ENCODE results near the gene BTBD2.

Gene BTBD2

DNA sequence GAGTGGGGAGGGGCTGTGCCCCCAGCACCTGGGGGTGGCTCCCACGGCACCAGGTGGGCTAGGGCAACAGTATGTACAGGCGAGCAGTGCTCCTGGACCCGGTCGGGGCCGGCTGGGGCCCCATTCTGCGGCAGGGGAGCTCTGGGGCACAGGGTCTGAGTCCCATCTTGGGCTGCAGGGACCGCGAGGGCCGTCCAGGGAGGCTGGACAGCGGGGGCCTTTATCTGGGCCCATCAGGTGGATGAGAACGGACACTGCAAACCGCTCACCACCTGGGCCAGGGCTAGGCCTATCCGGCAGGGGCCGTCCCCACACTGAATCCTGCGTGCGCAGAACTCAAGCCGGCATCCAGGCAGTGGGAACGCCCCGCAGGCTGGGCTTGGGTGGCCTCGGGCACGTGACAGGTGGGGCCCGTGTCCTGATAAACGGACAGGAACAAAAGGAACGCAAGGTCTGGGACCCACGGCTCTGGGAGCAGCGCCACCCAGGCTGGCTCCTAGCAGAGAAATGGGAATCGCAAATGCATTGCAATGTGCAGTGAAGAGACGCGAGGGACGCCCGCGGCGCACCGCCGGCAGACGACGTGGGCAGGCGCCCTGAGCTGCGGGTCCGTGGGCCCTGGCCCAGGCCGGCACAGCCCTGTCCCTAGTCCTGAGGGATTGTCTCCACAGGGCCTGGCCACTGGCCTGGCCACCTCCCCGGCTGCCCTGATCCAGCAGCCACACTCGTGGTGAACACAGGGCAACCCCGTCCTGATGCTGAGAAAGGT, 29.7 kb downstream of the BTBD2 start:
- Histone ChIP-seq H3K27ac (ENCODE audit: low read depth, low read length) (no peak overlapping the region), H3K79me2 (ENCODE audit: control insufficient read depth, insufficient read depth, low read length) (no peaks in the 10 kb centered on the region), H2AK5ac (ENCODE audit: low read length) (no peak overlapping the region), H2BK5ac (ENCODE audit: low read length) (no peak overlapping the region), H2BK15ac (replicated peaks; ENCODE audit: low read depth) (no peak overlapping the region), H3K4me3 (ENCODE audit: low read length) (no peak overlapping the region), H3K36me3 (ENCODE audit: control insufficient read depth, insufficient read depth, low read length) (peaks cover 4% of the 10 kb centered on the region), H3K79me1 (ENCODE audit: low read length) (no peaks in the 10 kb centered on the region), H3K4me2 (ENCODE audit: low read length) (no peak overlapping the region), H3K23ac (ENCODE audit: low read length) (no peak overlapping the region), H3K27me3 (ENCODE audit: insufficient read depth, low read length, poor library complexity) (no peaks in the 10 kb centered on the region), H3K56ac (ENCODE audit: low read length) (no peak overlapping the region), H3K4me1 (ENCODE audit: control insufficient read depth, low read depth, low read length) (no peaks in the 10 kb centered on the region), H3K4ac (ENCODE audit: low read depth, low read length) (no peak overlapping the region), H4K8ac (ENCODE audit: low read depth, low read length) (no peak overlapping the region), H2BK120ac (ENCODE audit: low read depth, low read length) (no peak overlapping the region), H3K18ac (ENCODE audit: low read length) (no peak overlapping the region), H3K9ac (ENCODE audit: low read length) (no peak overlapping the region), H4K5ac (ENCODE audit: low read length) (no peak overlapping the region)
- no CpG with 5 or more reads among the region's 44 CpGs for WGBS (ENCODE audit: extremely low coverage, insufficient coverage, low lambda C conversion rate)
- DNase-seq, result no peak

DNA sequence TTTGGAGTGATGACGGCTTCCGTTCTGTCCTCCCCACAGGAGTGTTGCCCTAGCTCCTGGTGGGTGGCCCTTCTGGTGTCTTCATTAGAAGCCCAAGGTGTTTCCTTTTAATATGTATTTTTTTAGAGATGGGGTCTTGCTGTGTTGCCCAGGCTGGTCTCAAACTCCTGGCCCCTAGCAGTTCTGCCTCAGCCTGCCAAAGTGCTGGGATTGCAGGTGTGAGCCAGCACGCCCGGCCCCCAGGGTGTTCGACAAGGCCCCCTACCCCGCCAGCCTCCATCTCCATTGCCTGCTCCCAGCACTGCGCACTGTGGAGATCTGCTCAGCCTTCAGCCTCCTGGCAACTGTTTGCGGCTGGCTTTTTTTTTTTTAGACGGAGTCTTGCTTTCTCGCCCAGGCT, 31.2 kb downstream of the BTBD2 start:
- Histone ChIP-seq H4K8ac (ENCODE audit: low read depth, low read length) (no peak overlapping the region), H2BK15ac (replicated peaks; ENCODE audit: low read depth) (no peak overlapping the region), H3K36me3 (ENCODE audit: control insufficient read depth, insufficient read depth, low read length) (peaks cover 4% of the 10 kb centered on the region), H2BK5ac (ENCODE audit: low read length) (no peak overlapping the region), H3K9ac (ENCODE audit: low read length) (no peak overlapping the region), H3K27ac (ENCODE audit: low read depth, low read length) (no peak overlapping the region), H2AK5ac (ENCODE audit: low read length) (no peak overlapping the region), H3K18ac (ENCODE audit: low read length) (no peak overlapping the region), H3K23ac (ENCODE audit: low read length) (no peak overlapping the region), H3K4me1 (ENCODE audit: control insufficient read depth, low read depth, low read length) (no peaks in the 10 kb centered on the region), H3K79me2 (ENCODE audit: control insufficient read depth, insufficient read depth, low read length) (no peaks in the 10 kb centered on the region), H3K4me2 (ENCODE audit: low read length) (no peak overlapping the region), H3K56ac (ENCODE audit: low read length) (no peak overlapping the region), H3K4me3 (ENCODE audit: low read length) (no peak overlapping the region), H3K79me1 (ENCODE audit: low read length) (no peaks in the 10 kb centered on the region), H4K5ac (ENCODE audit: low read length) (no peak overlapping the region), H3K4ac (ENCODE audit: low read depth, low read length) (no peak overlapping the region), H3K27me3 (ENCODE audit: insufficient read depth, low read length, poor library complexity) (no peaks in the 10 kb centered on the region), H2BK120ac (ENCODE audit: low read depth, low read length) (no peak overlapping the region)
- no peak for DNase-seq
- WGBS (ENCODE audit: extremely low coverage, insufficient coverage, low lambda C conversion rate), result no CpG with 5 or more reads among the region's 10 CpGs

DNA sequence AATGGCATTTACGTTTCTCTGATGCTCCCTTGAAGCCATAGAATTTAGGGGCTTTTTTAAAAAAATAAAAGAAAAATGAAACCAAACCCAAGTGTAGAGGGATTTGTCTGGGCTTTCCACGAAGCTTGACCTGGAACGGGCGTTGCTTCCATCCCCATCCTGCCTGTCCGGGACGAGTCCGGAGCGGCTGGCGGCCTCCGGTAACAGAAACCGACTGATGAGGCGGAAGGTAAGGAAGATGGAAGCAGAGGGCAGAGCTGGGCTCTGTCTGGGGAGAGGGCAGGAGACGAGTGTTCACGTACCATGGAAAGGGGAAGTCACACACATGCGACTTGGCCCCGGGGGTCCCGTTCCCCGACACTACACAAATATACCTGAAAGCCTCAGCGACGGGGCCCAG, 34.3 kb downstream of the BTBD2 start:
- no peaks in the 10 kb centered on the region for H3K79me2 ChIP-seq (ENCODE audit: control insufficient read depth, insufficient read depth, low read length)
- no peaks in the 10 kb centered on the region for H3K27me3 ChIP-seq (ENCODE audit: insufficient read depth, low read length, poor library complexity)
- no peak overlapping the region for H3K4ac ChIP-seq (ENCODE audit: low read depth, low read length)
- no peak overlapping the region for H2BK5ac ChIP-seq (ENCODE audit: low read length)
- H3K23ac ChIP-seq (ENCODE audit: low read length), result no peak overlapping the region
- H2BK120ac ChIP-seq (ENCODE audit: low read depth, low read length), result no peak overlapping the region
- H3K56ac ChIP-seq (ENCODE audit: low read length), result no peak overlapping the region
- H3K4me1 ChIP-seq (ENCODE audit: control insufficient read depth, low read depth, low read length), result no peaks in the 10 kb centered on the region
- no peak overlapping the region for H2AK5ac ChIP-seq (ENCODE audit: low read length)
- peaks cover 5% of the 10 kb centered on the region for H3K79me1 ChIP-seq (ENCODE audit: low read length)
- peaks cover 3% of the 10 kb centered on the region for H3K36me3 ChIP-seq (ENCODE audit: control insufficient read depth, insufficient read depth, low read length)
- no peak overlapping the region for H2BK15ac ChIP-seq (replicated peaks; ENCODE audit: low read depth)
- H3K9ac ChIP-seq (ENCODE audit: low read length), result no peak overlapping the region
- no peak overlapping the region for H3K18ac ChIP-seq (ENCODE audit: low read length)
- no CpG with 5 or more reads among the region's 20 CpGs for WGBS (ENCODE audit: extremely low coverage, insufficient coverage, low lambda C conversion rate)
- H3K4me2 ChIP-seq (ENCODE audit: low read length), result no peak overlapping the region
- no peak for DNase-seq
- H4K5ac ChIP-seq (ENCODE audit: low read length), result no peak overlapping the region
- no peak overlapping the region for H3K27ac ChIP-seq (ENCODE audit: low read depth, low read length)
- H3K4me3 ChIP-seq (ENCODE audit: low read length), result no peak overlapping the region
- no peak overlapping the region for H4K8ac ChIP-seq (ENCODE audit: low read depth, low read length)

DNA sequence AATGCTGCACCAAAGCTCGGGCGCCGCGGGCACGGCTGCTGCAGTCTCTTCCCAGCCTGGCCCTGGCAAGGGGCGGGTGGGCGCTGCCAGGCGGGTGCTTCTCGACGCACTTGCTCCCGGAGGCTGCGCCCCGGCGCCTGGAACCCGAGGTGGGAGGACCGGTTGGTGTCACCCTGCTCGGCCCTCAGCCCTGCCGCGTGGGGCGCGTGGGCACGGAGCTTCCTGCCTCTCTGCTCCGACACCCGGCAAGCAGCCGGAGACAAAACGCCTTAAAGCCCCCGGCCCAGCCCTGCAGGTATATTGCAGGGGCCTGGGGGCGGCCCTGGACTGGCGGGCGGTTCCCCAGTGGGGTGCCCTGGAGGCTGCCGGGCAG, 34.7 kb downstream of the BTBD2 start:
- Histone ChIP-seq H3K9ac (ENCODE audit: low read length) (no peak overlapping the region), H3K56ac (ENCODE audit: low read length) (no peak overlapping the region), H3K4ac (ENCODE audit: low read depth, low read length) (no peak overlapping the region), H3K4me1 (ENCODE audit: control insufficient read depth, low read depth, low read length) (no peaks in the 10 kb centered on the region), H2BK120ac (ENCODE audit: low read depth, low read length) (no peak overlapping the region), H3K23ac (ENCODE audit: low read length) (no peak overlapping the region), H3K36me3 (ENCODE audit: control insufficient read depth, insufficient read depth, low read length) (peaks cover 3% of the 10 kb centered on the region), H4K8ac (ENCODE audit: low read depth, low read length) (no peak overlapping the region), H3K4me3 (ENCODE audit: low read length) (no peak overlapping the region), H2AK5ac (ENCODE audit: low read length) (no peak overlapping the region), H2BK15ac (replicated peaks; ENCODE audit: low read depth) (no peak overlapping the region), H3K27ac (ENCODE audit: low read depth, low read length) (no peak overlapping the region), H3K79me2 (ENCODE audit: control insufficient read depth, insufficient read depth, low read length) (no peaks in the 10 kb centered on the region), H3K27me3 (ENCODE audit: insufficient read depth, low read length, poor library complexity) (no peaks in the 10 kb centered on the region), H2BK5ac (ENCODE audit: low read length) (no peak overlapping the region), H4K5ac (ENCODE audit: low read length) (no peak overlapping the region), H3K79me1 (ENCODE audit: low read length) (peaks cover 7% of the 10 kb centered on the region), H3K18ac (ENCODE audit: low read length) (no peak overlapping the region), H3K4me2 (ENCODE audit: low read length) (no peak overlapping the region)
- no CpG with 5 or more reads among the region's 31 CpGs for WGBS (ENCODE audit: extremely low coverage, insufficient coverage, low lambda C conversion rate)
- DNase-seq, result no peak

- H3K4me1 ChIP-seq (ENCODE audit: control insufficient read depth, low read depth, low read length), result no peaks in the 10 kb centered on the region
- H3K36me3 ChIP-seq (ENCODE audit: control insufficient read depth, insufficient read depth, low read length), result peaks cover 3% of the 10 kb centered on the region
- no peak for DNase-seq
- H4K8ac ChIP-seq (ENCODE audit: low read depth, low read length), result no peak overlapping the region
- H2BK15ac ChIP-seq (replicated peaks; ENCODE audit: low read depth), result no peak overlapping the region
- H4K5ac ChIP-seq (ENCODE audit: low read length), result no peak overlapping the region
- no peak overlapping the region for H2BK120ac ChIP-seq (ENCODE audit: low read depth, low read length)
- no peak overlapping the region for H3K27ac ChIP-seq (ENCODE audit: low read depth, low read length)
- H3K56ac ChIP-seq (ENCODE audit: low read length), result no peak overlapping the region
- no peak overlapping the region for H3K4me3 ChIP-seq (ENCODE audit: low read length)
- WGBS (ENCODE audit: extremely low coverage, insufficient coverage, low lambda C conversion rate), result no CpG with 5 or more reads among the region's 35 CpGs
- H3K27me3 ChIP-seq (ENCODE audit: insufficient read depth, low read length, poor library complexity), result no peaks in the 10 kb centered on the region
- no peak overlapping the region for H3K23ac ChIP-seq (ENCODE audit: low read length)
- no peaks in the 10 kb centered on the region for H3K79me2 ChIP-seq (ENCODE audit: control insufficient read depth, insufficient read depth, low read length)
- H3K9ac ChIP-seq (ENCODE audit: low read length), result no peak overlapping the region
- H3K18ac ChIP-seq (ENCODE audit: low read length), result no peak overlapping the region
- H3K4ac ChIP-seq (ENCODE audit: low read depth, low read length), result no peak overlapping the region
- no peak overlapping the region for H2BK5ac ChIP-seq (ENCODE audit: low read length)
- no peak overlapping the region for H3K4me2 ChIP-seq (ENCODE audit: low read length)
- H3K79me1 ChIP-seq (ENCODE audit: low read length), result peaks cover 9% of the 10 kb centered on the region
- no peak overlapping the region for H2AK5ac ChIP-seq (ENCODE audit: low read length)
Measured at GRCh38 chr19:1980091-1980808, 35.3 kb downstream of the BTBD2 start.
